Subcutaneous abdominal adipose tissue (tissue), 5 donors: Measurements from ENCODE around the gene HES2.
"Not testable (repeated sequence)": the region's sequence is repeated elsewhere in the genome, so short reads cannot be mapped to it uniquely, and the experiment has no call there.

Experiments used
- H3K27ac ChIP-seq: one replicate; pipeline ENCODE4 v1.7.0; 2013; ENCODE audit warnings: low read depth, mild to moderate bottlenecking, inconsistent platforms, low read length, moderate library complexity
- H3K27me3 ChIP-seq, 5 donors: one replicate each; pipeline ENCODE4 v1.7.0; 2013; ENCODE audit warnings: low read length in 5 of 5, inconsistent platforms in 1 of 5; ENCODE audit not compliant: control insufficient read depth in 5 of 5, insufficient read depth in 4 of 5
- H3K36me3 ChIP-seq, 5 donors: one replicate each; pipeline ENCODE4 v1.7.0; 2013; ENCODE audit warnings: low read length in 5 of 5; ENCODE audit not compliant: control insufficient read depth in 5 of 5, insufficient read depth in 5 of 5
- H3K4me1 ChIP-seq, 5 donors: one replicate each; pipeline ENCODE4 v1.7.0; 2013; ENCODE audit warnings: low read length in 5 of 5, mild to moderate bottlenecking in 3 of 5, moderate library complexity in 1 of 5; ENCODE audit not compliant: control insufficient read depth in 5 of 5, insufficient read depth in 5 of 5
- H3K4me3 ChIP-seq, 5 donors: one replicate each; pipeline ENCODE4 v1.7.0; 2013; ENCODE audit warnings: low read length in 5 of 5, low read depth in 1 of 5
- H3K9ac ChIP-seq, 5 donors: one replicate each; pipeline ENCODE4 v1.7.0; 2013; ENCODE audit warnings: low read length in 5 of 5, mild to moderate bottlenecking in 4 of 5, moderate library complexity in 3 of 5
- H3K9me3 ChIP-seq, 5 donors: one replicate each; pipeline ENCODE4 v1.7.0; 2013; ENCODE audit warnings: low read length in 5 of 5; ENCODE audit not compliant: control insufficient read depth in 5 of 5
- donor health status: healthy.
- donor health status: healthy.
- donor health status: healthy.
- donor health status: healthy.
- donor health status: healthy.

The HES2 gene

DNA sequence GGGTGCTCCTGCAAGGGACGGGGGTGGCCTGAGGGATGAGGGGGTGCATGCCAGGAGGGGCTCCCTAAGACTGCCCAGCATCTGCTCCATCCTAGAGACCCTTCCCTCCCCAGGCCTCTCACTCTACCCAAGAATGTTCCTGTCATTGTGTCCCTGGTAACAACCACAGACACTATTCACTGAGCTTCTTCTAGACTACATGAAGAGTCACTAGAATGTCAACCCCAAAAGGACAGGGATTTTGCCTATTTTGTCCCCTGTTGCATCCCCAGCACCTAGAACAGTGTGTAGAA lies 43.3 kb upstream of the HES2 start:
- Histone ChIP-seq H3K9ac (no peak overlapping the region), H3K27me3 (no peaks in the 10 kb centered on the region), H3K9me3 (no peaks in the 10 kb centered on the region), H3K4me1 (peaks cover 0 to 32% (median 27%) of the 10 kb centered on the region in 5 donors), H3K36me3 (peaks cover 0 to 52% (median 34%) of the 10 kb centered on the region in 5 donors), H3K4me3 (no peak overlapping the region), H3K27ac (no peak overlapping the region)

DNA sequence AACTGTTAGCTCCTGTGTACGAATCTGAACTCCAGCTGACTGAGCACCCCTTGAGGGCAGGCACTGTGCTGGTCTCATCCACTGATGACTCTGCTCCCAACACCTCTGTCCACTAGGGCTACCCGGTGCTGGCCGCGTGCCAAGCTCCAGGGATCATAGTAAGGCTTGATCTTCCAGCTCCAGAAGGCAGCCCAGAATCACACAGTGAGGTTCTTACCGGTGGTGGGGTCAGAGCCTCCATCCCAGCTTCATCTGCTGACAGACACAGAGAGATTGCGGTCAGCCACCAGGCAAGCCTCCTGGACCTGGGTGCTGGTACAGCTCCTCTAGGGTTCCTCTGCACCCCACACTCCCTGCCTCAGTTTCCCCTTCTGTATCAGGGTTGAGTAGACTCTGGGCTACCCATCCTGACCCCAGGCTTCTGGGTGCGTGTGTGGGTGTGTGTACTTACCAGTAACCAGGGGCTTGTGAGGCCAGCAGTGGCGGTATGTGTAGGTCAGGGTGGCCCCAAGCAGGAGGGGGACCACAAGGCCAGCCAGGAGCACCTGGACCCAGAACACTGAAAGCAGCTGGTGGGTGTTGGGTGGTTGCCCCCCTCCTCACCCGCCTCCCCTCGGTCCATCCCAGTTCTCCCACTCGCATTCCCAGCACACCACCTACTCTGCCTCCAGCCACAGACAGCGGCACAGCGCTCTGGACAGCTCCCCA lies 42.8 kb upstream of the HES2 start:
- H3K4me3 ChIP-seq = no peak overlapping the region
- no peak overlapping the region for H3K27ac ChIP-seq
- H3K4me1 ChIP-seq = peaks cover 0 to 32% (median 27%) of the 10 kb centered on the region in 5 donors
- H3K9ac ChIP-seq = no peak overlapping the region
- H3K27me3 ChIP-seq = no peaks in the 10 kb centered on the region
- H3K9me3 ChIP-seq = no peaks in the 10 kb centered on the region
- H3K36me3 ChIP-seq = peaks cover 0 to 48% (median 29%) of the 10 kb centered on the region in 5 donors

DNA sequence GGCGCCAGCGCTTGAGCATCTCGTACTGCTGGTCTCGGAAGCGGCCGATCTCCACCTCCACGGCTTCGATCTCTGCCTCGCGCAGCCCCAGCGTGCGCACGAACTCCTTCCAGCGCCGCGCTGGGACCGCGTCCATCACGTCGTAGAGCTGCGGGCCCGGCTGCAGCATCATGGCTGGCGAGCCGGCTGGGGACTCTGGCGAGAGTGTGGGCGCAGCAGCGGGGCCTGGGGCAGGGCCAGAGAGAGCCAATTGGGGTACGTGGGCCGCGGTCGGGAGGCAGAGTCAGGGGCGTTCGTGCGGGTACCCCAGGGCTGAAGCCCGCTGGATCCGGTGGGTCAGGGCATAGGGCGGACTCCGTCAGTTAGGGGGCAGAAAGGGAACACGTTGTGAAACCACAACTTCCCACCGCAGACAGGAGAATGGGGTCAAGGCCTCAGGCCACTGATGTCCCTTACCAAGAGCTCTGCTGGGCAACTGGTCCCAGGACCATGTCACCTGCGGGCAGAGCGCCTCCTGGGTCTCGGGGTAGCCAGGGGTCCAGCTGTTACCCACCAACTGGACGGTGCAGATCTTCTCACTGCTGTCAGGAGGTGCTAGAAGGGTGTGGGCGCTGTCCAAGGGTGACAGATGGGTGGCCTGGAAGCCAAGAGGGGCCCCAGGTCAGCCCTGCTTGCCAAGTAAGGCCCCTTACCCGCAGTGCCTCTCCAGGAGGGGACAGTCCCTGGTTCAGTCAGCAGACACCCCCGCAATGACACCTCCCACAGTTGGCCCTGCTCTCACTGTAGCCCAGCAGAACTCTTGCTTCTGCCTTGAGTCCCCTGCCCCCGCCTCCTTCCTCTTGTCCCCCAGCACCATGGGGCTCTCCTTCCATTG lies 42.1 kb upstream of the HES2 start:
- Histone ChIP-seq H3K9me3 (no peaks in the 10 kb centered on the region), H3K27me3 (peaks cover 0 to 1% (median 0%) of the 10 kb centered on the region in 5 donors), H3K4me3 (peak overlapping the region in 3 of 5 donors; percentile 40 to 67 (median 62))

DNA sequence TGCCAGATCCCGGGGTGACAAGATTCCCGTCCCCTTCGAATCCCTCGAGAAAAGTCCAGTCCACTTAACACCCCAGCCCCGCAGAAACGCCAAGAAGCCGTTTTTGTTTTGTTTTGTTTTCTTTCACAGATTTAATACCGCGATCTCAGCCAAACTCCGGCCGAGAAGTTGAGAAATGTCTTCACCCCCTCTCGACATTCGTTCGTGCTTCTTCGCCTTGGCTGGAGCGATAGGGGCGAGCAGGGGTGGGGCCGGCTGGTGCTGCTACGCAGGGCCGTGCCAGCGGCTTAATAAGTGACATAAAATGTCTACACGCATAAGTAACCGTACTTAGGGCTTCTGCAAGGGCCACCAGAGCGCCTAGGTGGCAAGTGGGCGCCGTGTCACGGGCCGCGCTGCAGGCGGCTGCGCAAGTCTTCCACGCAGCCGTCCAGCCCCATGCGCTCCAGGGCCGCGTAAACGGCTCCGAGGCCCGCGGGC lies 41.4 kb upstream of the HES2 start:
- no peaks in the 10 kb centered on the region for H3K9me3 ChIP-seq

More for the DNA sequence above, 42.1 kb upstream of the HES2 start:
- Histone ChIP-seq H3K4me1 (peaks cover 0 to 32% (median 27%) of the 10 kb centered on the region in 5 donors), H3K27ac (no peak overlapping the region), H3K36me3 (peaks cover 0 to 40% (median 23%) of the 10 kb centered on the region in 5 donors), H3K9ac (peak overlapping the region in 1 of 5 donors; percentile 71)

DNA sequence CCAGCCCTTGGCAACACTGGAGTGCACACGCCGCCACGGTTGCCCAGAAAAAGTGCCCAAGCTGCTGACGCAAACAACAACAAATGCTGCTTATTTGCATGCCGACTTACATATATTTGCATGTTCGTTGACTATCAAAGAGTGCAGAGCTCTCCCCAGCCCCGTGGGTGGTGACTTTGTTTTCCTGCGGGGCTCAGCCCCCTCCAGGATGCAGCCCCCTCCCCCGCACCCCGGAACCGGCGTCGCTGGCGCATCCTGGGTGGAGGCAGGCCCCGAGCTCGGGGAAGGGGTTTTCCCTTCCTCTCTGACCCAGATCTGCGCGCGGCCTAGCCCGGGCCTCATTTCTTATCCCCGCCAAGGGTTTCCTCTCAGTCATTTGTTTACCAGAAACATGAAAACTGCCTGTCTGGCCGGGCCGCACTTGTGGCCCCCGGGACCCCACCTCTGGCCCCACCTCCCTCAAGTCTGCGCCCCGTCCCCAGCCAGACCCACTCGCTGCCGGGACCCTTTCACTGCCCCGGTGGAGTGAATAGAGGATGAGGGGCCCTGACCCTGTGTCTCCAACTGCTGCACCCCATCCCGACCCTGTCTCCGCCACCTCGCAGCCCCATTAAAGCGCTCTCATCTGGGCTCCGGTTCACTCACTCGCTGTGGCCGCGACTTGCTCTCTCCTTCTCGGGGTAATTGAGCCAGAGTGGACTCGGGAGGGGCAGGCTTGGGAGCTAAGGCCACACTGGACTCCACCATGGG lies 40.8 kb upstream of the HES2 start:
- Histone ChIP-seq H3K9ac (peak overlapping the region in 3 of 5 donors; percentile 53 to 81 (median 71)), H3K27me3 (peaks cover 0 to 10% (median 8%) of the 10 kb centered on the region in 5 donors), H3K36me3 (peaks cover 0 to 37% (median 23%) of the 10 kb centered on the region in 5 donors), H3K4me3 (peak overlapping the region; percentile 40 to 67 (median 58)), H3K4me1 (peaks cover 0 to 34% (median 27%) of the 10 kb centered on the region in 5 donors), H3K9me3 (no peaks in the 10 kb centered on the region), H3K27ac (peak overlapping the region; percentile 46)

More for the DNA sequence above, 41.4 kb upstream of the HES2 start:
- Histone ChIP-seq H3K4me3 (peak overlapping the region; percentile 40 to 67 (median 58)), H3K36me3 (peaks cover 0 to 38% (median 23%) of the 10 kb centered on the region in 5 donors), H3K27ac (peak overlapping the region; percentile 46), H3K4me1 (peaks cover 0 to 32% (median 27%) of the 10 kb centered on the region in 5 donors), H3K9ac (peak overlapping the region in 3 of 5 donors; percentile 53 to 81 (median 71)), H3K27me3 (peaks cover 0 to 7% (median 4%) of the 10 kb centered on the region in 5 donors)

DNA sequence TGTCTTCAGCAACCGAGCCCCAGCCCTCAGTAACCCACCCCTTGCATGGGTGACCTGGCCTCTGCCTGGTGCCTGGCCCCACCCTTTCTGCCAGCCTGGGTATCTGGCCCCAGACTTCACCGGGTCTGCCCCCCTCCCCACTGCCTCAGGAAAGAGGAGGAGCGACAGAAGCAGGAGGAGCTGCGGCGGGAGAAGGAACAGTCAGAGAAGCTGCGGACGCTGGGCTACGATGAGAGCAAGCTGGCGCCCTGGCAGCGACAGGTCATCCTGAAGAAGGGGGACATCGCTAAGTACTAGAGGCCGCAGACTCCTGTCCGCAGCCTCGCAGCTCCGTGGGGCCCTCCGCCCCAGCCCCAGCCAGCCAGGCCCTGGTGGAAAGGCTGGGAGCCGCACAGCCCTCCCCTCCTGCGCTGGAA lies 40.1 kb upstream of the HES2 start:
- H3K4me3 ChIP-seq = peak overlapping the region in 4 of 5 donors; percentile 34 to 67 (median 50)
- H3K27me3 ChIP-seq = peaks cover 0 to 11% (median 10%) of the 10 kb centered on the region in 5 donors
- peak overlapping the region in 2 of 5 donors; percentile 25 to 51 for H3K9ac ChIP-seq
- H3K27ac ChIP-seq = peak overlapping the region; percentile 46
- H3K9me3 ChIP-seq = no peaks in the 10 kb centered on the region
- H3K36me3 ChIP-seq = peaks cover 0 to 31% (median 23%) of the 10 kb centered on the region in 5 donors
- peaks cover 0 to 36% (median 27%) of the 10 kb centered on the region in 5 donors for H3K4me1 ChIP-seq

DNA sequence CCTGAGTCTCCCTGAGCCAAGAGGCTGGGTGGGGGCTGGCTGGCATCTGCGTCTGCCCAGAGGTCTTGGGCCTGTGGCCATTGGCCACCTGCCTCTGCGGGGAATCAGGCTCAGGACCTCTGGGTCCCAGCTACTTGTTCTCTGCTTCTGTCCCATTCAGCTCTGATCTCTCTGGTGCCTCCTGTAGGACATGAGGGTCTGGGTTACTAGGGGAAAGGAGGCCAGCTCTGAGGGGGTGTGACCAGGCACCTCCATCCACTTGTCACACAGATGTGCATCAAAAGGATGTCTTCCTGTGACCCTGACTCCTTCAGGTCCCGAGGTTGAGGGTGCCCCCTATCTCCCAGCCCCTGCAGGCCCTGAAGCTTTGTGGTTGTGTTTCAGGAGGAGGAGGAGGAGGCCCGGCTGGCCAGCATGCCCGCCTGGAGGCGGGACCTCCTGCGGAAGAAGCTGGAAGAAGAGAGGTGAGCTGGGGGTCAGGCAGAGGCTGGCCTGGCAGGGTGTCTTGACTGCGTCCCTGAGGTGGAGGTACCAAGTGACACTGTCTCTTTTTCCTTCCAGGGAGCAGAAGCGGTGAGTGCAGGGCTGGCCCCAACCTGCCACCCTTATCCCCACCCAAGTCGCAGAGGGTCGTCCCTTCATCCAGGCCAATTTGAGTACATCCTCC lies 37.2 kb upstream of the HES2 start:
- peaks cover 0 to 38% (median 31%) of the 10 kb centered on the region in 5 donors for H3K4me1 ChIP-seq
- H3K4me3 ChIP-seq = no peak overlapping the region
- peaks cover 0 to 9% (median 3%) of the 10 kb centered on the region in 5 donors for H3K36me3 ChIP-seq
- no peak overlapping the region for H3K27ac ChIP-seq
- H3K9me3 ChIP-seq = no peaks in the 10 kb centered on the region
- no peak overlapping the region for H3K9ac ChIP-seq
- peaks cover 7 to 27% (median 16%) of the 10 kb centered on the region in 5 donors for H3K27me3 ChIP-seq

DNA sequence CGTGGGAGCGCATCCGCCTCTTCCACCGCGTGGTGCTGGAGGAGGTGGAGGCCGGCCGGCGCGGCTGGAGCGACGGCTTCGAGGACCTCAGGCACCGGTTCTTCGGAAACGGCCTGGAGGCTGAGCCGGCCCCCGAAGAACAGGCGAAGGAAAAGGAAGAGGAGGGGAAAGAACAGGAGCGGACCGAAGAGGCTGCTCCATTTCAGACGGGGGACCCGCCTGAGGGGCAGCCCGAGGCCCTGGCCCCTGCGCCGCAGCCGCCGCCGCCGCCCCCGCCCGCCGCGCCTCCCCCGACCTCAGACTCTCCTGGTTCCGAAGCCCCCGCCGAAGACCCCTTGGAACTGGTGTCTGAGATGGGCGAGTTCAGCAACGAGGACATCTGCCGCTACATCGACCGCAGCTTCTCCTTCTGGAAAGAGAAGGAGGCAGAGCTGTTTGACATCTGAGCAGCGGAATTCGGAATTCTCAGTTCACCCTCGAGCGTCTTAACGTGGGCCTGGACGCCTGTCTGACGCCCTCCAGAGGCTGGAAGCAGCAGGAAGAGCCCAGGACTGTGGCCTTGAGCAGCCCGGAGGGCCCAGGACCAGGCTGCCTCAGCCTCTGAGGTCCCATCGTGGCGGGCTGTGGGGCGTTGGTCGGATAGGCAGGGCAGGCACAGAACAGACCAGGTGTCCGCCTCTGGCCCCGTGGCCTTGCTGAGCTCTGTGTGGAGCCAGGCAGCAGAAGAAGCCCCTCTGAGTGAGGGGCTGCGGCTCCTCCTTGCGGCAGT lies 36.2 kb upstream of the HES2 start:
- H3K9ac ChIP-seq, H3K27ac ChIP-seq, H3K36me3 ChIP-seq, H3K4me3 ChIP-seq, H3K9me3 ChIP-seq: not testable (repeated sequence)
- H3K4me1 ChIP-seq = peaks cover 0 to 28% (median 21%) of the 10 kb centered on the region in 5 donors
- peaks cover 10 to 37% (median 23%) of the 10 kb centered on the region in 5 donors for H3K27me3 ChIP-seq
